Gastroesophageal sphincter (tissue), 4 donors: Measurements from ENCODE around the gene PRKAR1B. TPM values are rescaled to one million over a fixed set of nuclear protein-coding genes. Genes with fewer than 3 reads are reported as not detected.

Experiments
- ATAC-seq: fragments of 150-250 bp; one replicate; pipeline ENCODE4 v1.9.1; 2016; ENCODE audit warnings: mild to moderate bottlenecking, moderate library complexity
- H3K27ac ChIP-seq, 4 donors: fragments of 200-600 bp; sonication (generic) in 3 of 4; 1 replicate in 3 of 4; 2 replicates in 1 of 4; pipeline ENCODE4 v1.5.1; 2016 to 2019
- H3K27me3 ChIP-seq: fragments of 200-600 bp; sonication (generic); one replicate; pipeline ENCODE4 v1.5.1; 2019
- H3K36me3 ChIP-seq, 2 donors: fragments of 200-600 bp; sonication (generic); one replicate each; pipeline ENCODE4 v1.5.1; 2019; ENCODE audit warnings: control low read depth in 1 of 2
- H3K4me1 ChIP-seq, 3 donors: fragments of 200-600 bp; sonication (generic); 1 replicate in 2 of 3; 2 replicates in 1 of 3; pipeline ENCODE4 v1.5.1; 2016 to 2019; ENCODE audit warnings: control low read depth in 2 of 3
- H3K4me3 ChIP-seq, 2 donors: fragments of 200-600 bp; sonication (generic); one replicate each; pipeline ENCODE4 v1.5.1; 2019; ENCODE audit warnings: mild to moderate bottlenecking in 1 of 2, moderate library complexity in 1 of 2
- H3K9me3 ChIP-seq, 3 donors: fragments of 200-600 bp; sonication (generic); one replicate each; pipeline ENCODE4 v1.5.1; 2017 to 2019; ENCODE audit warnings: control low read depth in 2 of 3
- CTCF ChIP-seq, 4 experiments: fragments of 200-600 bp in 2 of 4; fragments of 450-650 bp in 2 of 4; sonication (generic) in 1 of 4; IDR thresholded peaks; one replicate each; pipeline ENCODE4 v1.5.1; 2017 to 2019; ENCODE audit warnings: antibody characterized with exemption in 4 of 4, mild to moderate bottlenecking in 2 of 4, moderate library complexity in 2 of 4
- EP300 ChIP-seq: sonication (generic); formaldehyde crosslinking; IDR thresholded peaks from one replicate; pipeline ENCODE4 v1.6.1; 2017; ENCODE audit warnings: antibody characterized with exemption, mild to moderate bottlenecking
- POLR2A ChIP-seq, 2 donors: fragments of 450-650 bp; IDR thresholded peaks; one replicate each; pipeline ENCODE4 v1.6.1; 2017; ENCODE audit warnings: antibody characterized with exemption in 2 of 2, mild to moderate bottlenecking in 2 of 2, moderate library complexity in 1 of 2
- POLR2AphosphoS5 ChIP-seq: sonication (generic); formaldehyde crosslinking; IDR thresholded peaks from one replicate; pipeline ENCODE4 v1.6.1; 2017; ENCODE audit warnings: antibody characterized with exemption
- WGBS, 2 donors: methylation state at CpG; one replicate each; pipeline ENCODE4 v1.1.5; 2018; ENCODE audit warnings: low coverage in 1 of 2; 5-methylcytosine and 5-hydroxymethylcytosine counted together
- total RNA-seq, 4 donors: library from RNA; depleted of rRNA; stranded (reverse); fragments of >200 nt; gene quantifications; one replicate each; pipeline ENCODE4 v1.1.0, GENCODE V29; 2016

Gene PRKAR1B
- total RNA-seq, 4 donors from 2014 or later, result 11.6 to 39.1 (median 24.8) TPM

- WGBS, 2 donors, result 80% methylated on average over 16 of the region's 29 CpGs; no CpG with 5 or more reads in 1 of the 2 donors
- Histone ChIP-seq H3K27ac (peak overlapping the region in 2 of 4 donors; percentile 12 to 85), H3K9me3 (no peaks in the 10 kb centered on the region), H3K4me3 (no peak overlapping the region), H3K4me1 (peaks cover 0 to 61% (median 18%) of the 10 kb centered on the region in 3 donors), H3K36me3 (peaks cover 0 to 44% of the 10 kb centered on the region in 2 donors), H3K27me3 (no peaks in the 10 kb centered on the region)
- TF ChIP-seq POLR2AphosphoS5, result no peak
- no peak for TF ChIP-seq EP300
- no peak for TF ChIP-seq POLR2A (IDR thresholded peaks at IDR 0.05)
- no peak for TF ChIP-seq CTCF (IDR thresholded peaks at IDR 0.05)
- ATAC-seq, result no peak
Measured at GRCh38 chr7:729140-730000, 2.3 kb upstream of the PRKAR1B start.

GRCh38 chr7:728602-729001 is 1.5 kb upstream of the PRKAR1B start:
- TF ChIP-seq CTCF (IDR thresholded peaks at IDR 0.05) (no peak), POLR2AphosphoS5 (no peak), POLR2A (IDR thresholded peaks at IDR 0.05) (no peak), EP300 (no peak)
- Histone ChIP-seq H3K9me3 (no peaks in the 10 kb centered on the region), H3K36me3 (peaks cover 0 to 42% of the 10 kb centered on the region in 2 donors), H3K4me3 (no peak overlapping the region), H3K27me3 (no peaks in the 10 kb centered on the region), H3K4me1 (peaks cover 0 to 61% (median 18%) of the 10 kb centered on the region in 3 donors), H3K27ac (peak overlapping the region in 2 of 4 donors; percentile 24 to 85)
- ATAC-seq, result no peak
- 65 to 93% methylated on average over 3 to 7 of the region's 9 CpGs for WGBS, 2 donors

DNA sequence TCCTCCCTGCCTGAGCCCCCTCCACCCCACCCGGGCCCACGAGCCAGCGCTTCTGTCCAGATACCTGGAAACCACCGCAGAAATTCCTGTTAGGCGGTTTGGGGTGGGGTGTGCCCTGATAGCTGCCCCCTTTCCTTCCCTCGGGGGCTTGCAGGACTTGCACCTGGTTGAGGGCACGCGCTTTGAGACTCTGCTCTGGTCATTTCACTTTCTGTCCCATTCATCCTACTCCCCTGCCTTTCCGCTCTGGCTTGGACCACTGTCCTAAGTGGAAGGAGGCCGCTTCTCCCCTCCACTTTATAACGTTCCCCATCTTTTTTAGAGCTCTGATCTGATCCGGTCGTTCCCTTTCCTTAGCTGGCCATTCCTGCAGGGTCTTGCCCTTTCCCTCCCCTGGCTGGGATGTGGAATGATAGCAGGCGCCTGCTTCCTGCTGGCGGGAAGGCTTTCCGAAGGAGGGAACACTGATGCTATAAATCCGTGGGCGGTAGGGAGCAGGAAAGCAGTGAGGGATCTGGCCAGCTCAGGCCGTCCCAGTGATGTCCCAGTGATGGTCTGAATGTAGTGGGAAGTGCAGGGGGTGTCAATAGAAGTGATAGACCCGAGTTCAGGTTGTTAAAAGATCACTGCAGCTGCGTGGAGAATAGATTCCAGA is 852 bp upstream of the PRKAR1B start:
- ATAC-seq, result no peak
- TF ChIP-seq POLR2A (IDR thresholded peaks at IDR 0.05), result no peak
- WGBS, 2 donors, result 9 to 27% methylated on average over 6 to 12 of the region's 21 CpGs
- Histone ChIP-seq H3K36me3 (peaks cover 0 to 42% of the 10 kb centered on the region in 2 donors), H3K4me3 (peak overlapping the region; percentile 64 to 95), H3K9me3 (no peaks in the 10 kb centered on the region), H3K4me1 (peaks cover 0 to 61% (median 18%) of the 10 kb centered on the region in 3 donors), H3K27ac (peak overlapping the region in 3 of 4 donors; percentile 24 to 85 (median 82)), H3K27me3 (no peaks in the 10 kb centered on the region)

- WGBS, 2 donors, result no CpG with 5 or more reads among the region's 39 CpGs
- TF ChIP-seq CTCF (IDR thresholded peaks at IDR 0.05), result no peak
- TF ChIP-seq POLR2AphosphoS5, result no peak
- TF ChIP-seq EP300, result no peak
- TF ChIP-seq POLR2A (IDR thresholded peaks at IDR 0.05), result no peak
- Histone ChIP-seq H3K27ac (peak overlapping the region in 3 of 4 donors; percentile 82 to 85 (median 85)), H3K27me3 (no peaks in the 10 kb centered on the region), H3K4me1 (peaks cover 0 to 50% (median 18%) of the 10 kb centered on the region in 3 donors), H3K4me3 (peak overlapping the region; percentile 64 to 95), H3K9me3 (no peaks in the 10 kb centered on the region), H3K36me3 (peaks cover 0 to 31% of the 10 kb centered on the region in 2 donors)
- ATAC-seq, result peak; percentile 38
Measured at GRCh38 chr7:726854-727103, 302 bp downstream of the PRKAR1B start.

DNA sequence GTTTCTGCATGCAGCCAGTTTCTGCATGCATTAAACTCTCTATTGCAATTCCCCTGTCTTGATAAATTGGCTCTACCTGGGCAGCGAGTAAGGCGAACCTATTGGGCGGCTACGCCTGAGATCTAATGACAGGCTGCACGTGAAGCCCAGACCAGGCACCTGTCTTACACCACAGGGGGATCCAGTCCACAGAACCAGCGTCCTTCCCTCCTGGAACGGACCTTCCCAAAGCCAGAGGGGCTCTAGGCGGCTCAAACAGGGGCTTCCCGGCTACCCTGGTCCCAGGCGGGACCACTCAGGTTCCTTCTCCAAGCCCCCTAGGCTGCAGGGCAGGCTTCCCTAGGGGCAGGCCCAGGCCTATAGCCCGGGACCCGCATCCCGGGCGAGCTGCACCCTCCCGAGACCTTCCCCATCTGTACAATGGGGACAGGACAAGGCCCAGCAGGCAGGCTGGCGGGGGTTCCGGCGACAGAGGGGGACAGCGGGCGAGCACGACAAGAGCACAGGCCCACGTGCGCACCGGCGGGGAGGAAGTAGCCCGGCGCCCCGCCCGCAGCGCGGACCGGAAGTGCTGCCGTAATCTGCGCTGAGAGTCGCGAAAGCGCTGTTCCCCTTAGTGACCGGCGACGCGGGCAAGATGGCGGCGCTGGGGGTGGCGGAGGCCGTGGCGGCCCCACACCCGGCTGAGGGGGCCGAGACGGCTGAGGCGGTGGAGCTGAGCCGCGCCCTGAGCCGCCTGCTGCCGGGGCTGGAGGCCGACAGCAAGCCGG is 812 bp downstream of the PRKAR1B start, which contains the start of gene DNAAF5:
Gene DNAAF5, plus strand, starts transcription at position 616 of the 770 bp plus-strand sequence. Its CDS starts 22 bp downstream, at position 638.
- Histone ChIP-seq H3K9me3 (no peaks in the 10 kb centered on the region), H3K27ac (peak within 1 kb of the TSS in 3 of 4 donors; percentile 82 to 85 (median 85)), H3K4me3 (peak within 1 kb of the TSS; percentile 64 to 95), H3K36me3 (peaks cover 0 to 26% of the 10 kb centered on the region in 2 donors), H3K27me3 (no peaks in the 10 kb centered on the region), H3K4me1 (peaks cover 0 to 44% (median 18%) of the 10 kb centered on the region in 3 donors)
- 73% methylated on average over 3 of the region's 56 CpGs; no CpG with 5 or more reads in 1 of the 2 donors for WGBS, 2 donors
- TF ChIP-seq EP300 (no peak), POLR2A (IDR thresholded peaks at IDR 0.05) (peak; percentile 9 to 45), POLR2AphosphoS5 (peak; percentile 80), CTCF (IDR thresholded peaks at IDR 0.05) (no peak)
- peak; percentile 94 for ATAC-seq
